HepG2 (cell line): ENCODE measurements around the gene PLN. TPM values are rescaled to one million over a fixed set of nuclear protein-coding genes. Genes with fewer than 3 reads are reported as not detected.

Source experiments
- ATAC-seq: fragments of 200-7000 bp; cut with Tn5 transposase; 3 replicates; pipeline ENCODE4 v1.9.1; 2020; ENCODE audit warnings: mild to moderate bottlenecking, moderate library complexity
- BruUV-seq: library from RNA; stranded (reverse); fragments of 400-500 nt; replicated peaks from 2 replicates; lab custom pipeline; 2021; lab: Mats Ljungman, UMichigan
- CTCF ChIA-PET: fragments of 300-600 bp; formaldehyde crosslinking; extraction: SDS; loops from one replicate; lab custom pipeline; 2021; ENCODE audit warnings: low total read pairs, inconsistent platforms, low intra/inter-chr PET ratio; lab: Yijun Ruan, JAX
- POLR2A ChIA-PET: fragments of 350-600 bp; sonication (Branson Sonifier 250); formaldehyde crosslinking; loops from one replicate; lab custom pipeline; 2020; ENCODE audit warnings: antibody characterized with exemption, inconsistent platforms; lab: Yijun Ruan, JAX
- DNase-seq: peaks from one replicate; pipeline ENCODE4 v3.0.0-alpha.2; 2015; ENCODE audit warnings: low spot score
- FAIRE-seq: peaks from 3 replicates; lab custom pipeline; 2011; peaks lifted over from hg19 to GRCh38; lab: Jason Lieb, UNC
- H2AFZ ChIP-seq: one replicate; pipeline ENCODE4 v1.6.1; 2011; ENCODE audit warnings: low read length, inconsistent platforms
- H3K27ac ChIP-seq: fragments of 300-600 bp; 3 replicates; pipeline ENCODE4 v1.8.0; 2011; ENCODE audit warnings: mixed run types, mild to moderate bottlenecking, mixed read lengths, low read length, inconsistent platforms; ENCODE audit not compliant: insufficient read depth; ENCODE audit errors: extremely low read length
- H3K27me3 ChIP-seq, 2 experiments: fragments of 200-600 bp in 1 of 2; 2 replicates in 1 of 2; 3 replicates in 1 of 2; pipeline versions ENCODE4 v1.6.0 to v1.8.0; 2011; ENCODE audit warnings: low read length in 2 of 2, mild to moderate bottlenecking in 2 of 2, moderate library complexity in 2 of 2, inconsistent platforms in 1 of 2; ENCODE audit not compliant: insufficient read depth in 2 of 2, control insufficient read depth in 1 of 2
- H3K36me3 ChIP-seq, 2 experiments: fragments of 200-600 bp in 1 of 2; replicated peaks in 1 of 2; 2 replicates in 1 of 2; 3 replicates in 1 of 2; pipeline versions ENCODE4 v1.5.1 to v1.8.0; 2011; ENCODE audit warnings: low read length in 2 of 2, inconsistent platforms in 1 of 2; ENCODE audit not compliant: insufficient read depth in 2 of 2, control insufficient read depth in 1 of 2
- H3K4me1 ChIP-seq: 2 replicates; pipeline ENCODE4 v1.5.1; 2012; ENCODE audit warnings: low read length, inconsistent platforms; ENCODE audit not compliant: insufficient read depth
- H3K4me2 ChIP-seq: 2 replicates; pipeline ENCODE4 v1.6.0; 2011; ENCODE audit warnings: low read depth, low read length, inconsistent platforms
- H3K4me3 ChIP-seq, 3 experiments: fragments of 200-600 bp in 1 of 3; sonication (generic), shearing (Covaris generic) in 1 of 3; replicated peaks in 1 of 3; 2 replicates each; pipeline ENCODE4 v1.5.1; 2011 to 2016; ENCODE audit warnings: low read length in 3 of 3, inconsistent platforms in 2 of 3, low read depth in 2 of 3, mild to moderate bottlenecking in 2 of 3, control low read depth in 1 of 3, mixed read lengths in 1 of 3; ENCODE audit not compliant: insufficient read depth in 1 of 3
- H3K79me2 ChIP-seq: one replicate; pipeline ENCODE4 v1.6.1; 2011; ENCODE audit warnings: low read length, inconsistent platforms; ENCODE audit not compliant: insufficient read depth
- H3K9ac ChIP-seq: 2 replicates; pipeline ENCODE4 v1.6.0; 2011; ENCODE audit warnings: mild to moderate bottlenecking, low read depth, low read length, inconsistent platforms; ENCODE audit not compliant: insufficient read depth
- H3K9me3 ChIP-seq: 2 replicates; pipeline ENCODE4 v1.5.1; 2012; ENCODE audit warnings: mild to moderate bottlenecking, low read length
- H4K20me1 ChIP-seq: 2 replicates; pipeline ENCODE4 v1.6.0; 2011; ENCODE audit warnings: inconsistent platforms, mild to moderate bottlenecking, low read length, moderate library complexity; ENCODE audit not compliant: insufficient read depth
- CEBPB ChIP-seq: IDR thresholded peaks from 2 replicates; pipeline ENCODE4 v1.6.1; 2011; ENCODE audit warnings: low read depth, low read length, improper control_type of control experiment, borderline replicate concordance
- ERF ChIP-seq: IDR thresholded peaks from 2 replicates; pipeline ENCODE4 v1.6.1; 2018; ENCODE audit warnings: missing biosample characterization, missing genetic modification reagents
- HNF4G ChIP-seq, 2 experiments: sonication (generic) in 1 of 2; formaldehyde crosslinking in 1 of 2; IDR thresholded peaks; 2 replicates each; pipeline versions ENCODE4 v1.4.0 to v1.6.1; 2011 to 2020; ENCODE audit warnings: borderline replicate concordance in 2 of 2, low read depth in 2 of 2, mild to moderate bottlenecking in 2 of 2, low read length in 1 of 2, missing genetic modification reagents in 1 of 2, moderate library complexity in 1 of 2
- MAFF ChIP-seq: IDR thresholded peaks from 2 replicates; pipeline ENCODE4 v1.6.1; 2011; ENCODE audit warnings: low read depth, low read length, improper control_type of control experiment
- MAFK ChIP-seq, 2 experiments: IDR thresholded peaks in 1 of 2; conservative IDR thresholded peaks in 1 of 2; 2 replicates each; pipeline ENCODE4 v1.6.1; 2011; ENCODE audit warnings: improper control_type of control experiment in 2 of 2, low read length in 2 of 2
- MEF2D ChIP-seq: sonication (generic); formaldehyde crosslinking; IDR thresholded peaks from 2 replicates; pipeline ENCODE4 v1.5.1; 2020; ENCODE audit warnings: mild to moderate bottlenecking, missing genetic modification reagents
- NR2F2 ChIP-seq: IDR thresholded peaks from 2 replicates; pipeline ENCODE4 v1.6.1; 2012; ENCODE audit warnings: low read depth, inconsistent platforms, borderline replicate concordance
- RXRB ChIP-seq: IDR thresholded peaks from 2 replicates; pipeline ENCODE4 v1.6.1; 2016; ENCODE audit warnings: borderline replicate concordance, missing genetic modification reagents, missing compliant biosample characterization
- STAG1 ChIP-seq: sonication (generic); formaldehyde crosslinking; IDR thresholded peaks from 2 replicates; pipeline ENCODE4 v1.4.0; 2020; ENCODE audit warnings: missing genetic modification reagents
- ZNF501 ChIP-seq: sonication (generic); formaldehyde crosslinking; IDR thresholded peaks from 2 replicates; pipeline ENCODE4 v1.5.1; 2020; ENCODE audit warnings: mild to moderate bottlenecking, moderate library complexity, missing genetic modification reagents
- ZNF607 ChIP-seq: sonication (generic); formaldehyde crosslinking; IDR thresholded peaks from 2 replicates; pipeline ENCODE4 v1.5.1; 2020; ENCODE audit warnings: missing genetic modification reagents, mild to moderate bottlenecking, borderline replicate concordance
- ZNF678 ChIP-seq: sonication (generic); formaldehyde crosslinking; IDR thresholded peaks from 2 replicates; pipeline ENCODE4 v1.4.0; 2020; ENCODE audit warnings: mild to moderate bottlenecking, missing genetic modification reagents
- ZSCAN21 ChIP-seq: sonication (generic); formaldehyde crosslinking; IDR thresholded peaks from 2 replicates; pipeline ENCODE4 v1.8.0; 2022; ENCODE audit warnings: mild to moderate bottlenecking, missing genetic modification reagents, moderate library complexity, borderline replicate concordance
- WGBS: methylation state at CpG from one replicate; pipeline ENCODE4 v1.1.6; 2017; ENCODE audit warnings: low lambda C conversion rate; 5-methylcytosine and 5-hydroxymethylcytosine counted together
- in situ Hi-C: cut with HindIII; loops from 2 replicates; pipeline ENCODE4 v1.10.0; 2017; ENCODE audit warnings: low pct_unique_long_range_greater_than_20kb; ENCODE audit not compliant: extremely low pct_ligation_motif_present
- intact Hi-C: fragments of 100-400 bp; cut with micrococcal nuclease; formaldehyde crosslinking; loops from one replicate; pipeline ENCODE4 v1.10.0; 2022; ENCODE audit not compliant: unreplicated experiment
- polyA plus RNA-seq, 8 experiments: library from polyadenylated mRNA; depleted of rRNA in 3 of 8; stranded (reverse) in 7 of 8; unstranded in 1 of 8; fragments of >200 nt; fragmentation: Illumina TruSeq in 4 of 8; extraction: Trizol in 4 of 8; gene quantifications; 2 replicates each; pipeline versions ENCODE4 v1.2.1 to v1.2.3, GENCODE V29; 2011 to 2016; ENCODE audit warnings: low read depth in 4 of 8, missing spikeins in 1 of 8, mixed read lengths in 1 of 8; ENCODE audit not compliant: insufficient read depth in 1 of 8
- total RNA-seq, 5 experiments: library from RNA; depleted of rRNA; stranded (reverse); fragments of >200 nt; fragmentation: Illumina TruSeq; extraction: Trizol; gene quantifications; 2 replicates each; pipeline ENCODE4 v1.2.3, GENCODE V29; 2016; ENCODE audit warnings: low read depth in 1 of 5
- TF ChIP-seq, protein P1 (sequence below): sonication (generic); formaldehyde crosslinking; IDR thresholded peaks from 2 replicates; pipeline ENCODE4 v1.5.0; 2020; ENCODE audit warnings: mild to moderate bottlenecking, missing genetic modification reagents, moderate library complexity
- TF ChIP-seq, protein P2 (sequence below): sonication (generic); formaldehyde crosslinking; IDR thresholded peaks from 2 replicates; pipeline ENCODE4 v1.4.0; 2020; ENCODE audit warnings: missing genetic modification reagents, mild to moderate bottlenecking, borderline replicate concordance
- TF ChIP-seq, protein P3 (sequence below), 2 experiments: sonication (generic) in 1 of 2; formaldehyde crosslinking in 1 of 2; IDR thresholded peaks; 2 replicates each; pipeline versions ENCODE4 v1.4.0 to v1.6.1; 2018 to 2020; ENCODE audit warnings: missing genetic modification reagents in 2 of 2, borderline replicate concordance in 1 of 2, low read depth in 1 of 2, mild to moderate bottlenecking in 1 of 2, missing biosample characterization in 1 of 2

PLN gene
- total and polyA plus RNA-seq, 2 of the 13 experiments (the other 11 are each of a cell fraction or from before 2014, with no cell fraction given) = not detected

DNA sequence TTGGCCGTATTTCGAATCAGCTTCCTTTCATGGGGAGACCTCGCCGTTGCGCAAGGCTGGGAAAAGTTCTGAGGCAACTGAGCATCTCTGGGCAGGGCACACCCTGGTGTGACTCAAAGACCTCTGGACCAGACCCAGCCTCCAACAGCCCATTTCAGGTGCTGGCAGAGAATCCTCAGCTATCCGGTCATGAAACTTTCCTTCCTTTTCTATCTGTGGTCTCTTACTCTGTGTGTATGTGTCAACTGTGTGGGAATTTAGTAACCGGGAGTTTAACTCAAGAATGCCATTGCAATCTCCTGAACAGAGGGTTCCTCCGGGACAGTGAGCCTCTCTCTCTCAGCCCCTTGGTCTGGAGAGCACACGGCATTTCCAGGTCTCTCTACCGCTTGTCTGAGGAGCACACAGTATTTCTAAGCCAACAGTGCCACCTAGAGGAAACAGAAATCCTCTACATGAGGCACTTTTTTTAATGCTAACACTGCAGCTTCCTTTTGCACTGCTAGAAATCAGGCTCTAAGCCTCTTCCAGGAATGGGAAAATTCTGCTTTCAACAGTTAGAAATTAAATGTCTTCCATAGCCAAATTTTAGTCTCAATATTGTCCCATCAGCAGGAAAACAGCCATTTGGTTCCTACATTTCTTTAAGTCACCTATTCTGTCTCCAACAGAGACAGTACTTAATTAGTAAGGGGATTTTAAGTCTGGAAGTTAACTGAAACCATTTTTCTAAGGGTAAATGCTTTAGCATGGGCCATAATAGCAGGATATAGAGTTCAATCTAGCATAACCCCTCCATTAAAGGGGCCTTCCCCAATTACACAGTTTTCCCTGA is 32.7 kb downstream of the PLN start:
- no peak overlapping the region for H3K4me2 ChIP-seq
- peak; percentile 89 for TF ChIP-seq STAG1 (CRISPR knock-in tag)
- TF ChIP-seq MAFF = peak; percentile 61
- TF ChIP-seq, protein P1, sequence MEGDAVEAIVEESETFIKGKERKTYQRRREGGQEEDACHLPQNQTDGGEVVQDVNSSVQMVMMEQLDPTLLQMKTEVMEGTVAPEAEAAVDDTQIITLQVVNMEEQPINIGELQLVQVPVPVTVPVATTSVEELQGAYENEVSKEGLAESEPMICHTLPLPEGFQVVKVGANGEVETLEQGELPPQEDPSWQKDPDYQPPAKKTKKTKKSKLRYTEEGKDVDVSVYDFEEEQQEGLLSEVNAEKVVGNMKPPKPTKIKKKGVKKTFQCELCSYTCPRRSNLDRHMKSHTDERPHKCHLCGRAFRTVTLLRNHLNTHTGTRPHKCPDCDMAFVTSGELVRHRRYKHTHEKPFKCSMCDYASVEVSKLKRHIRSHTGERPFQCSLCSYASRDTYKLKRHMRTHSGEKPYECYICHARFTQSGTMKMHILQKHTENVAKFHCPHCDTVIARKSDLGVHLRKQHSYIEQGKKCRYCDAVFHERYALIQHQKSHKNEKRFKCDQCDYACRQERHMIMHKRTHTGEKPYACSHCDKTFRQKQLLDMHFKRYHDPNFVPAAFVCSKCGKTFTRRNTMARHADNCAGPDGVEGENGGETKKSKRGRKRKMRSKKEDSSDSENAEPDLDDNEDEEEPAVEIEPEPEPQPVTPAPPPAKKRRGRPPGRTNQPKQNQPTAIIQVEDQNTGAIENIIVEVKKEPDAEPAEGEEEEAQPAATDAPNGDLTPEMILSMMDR (CRISPR knock-in tag) = peak; percentile 92
- TF ChIP-seq, protein P2, sequence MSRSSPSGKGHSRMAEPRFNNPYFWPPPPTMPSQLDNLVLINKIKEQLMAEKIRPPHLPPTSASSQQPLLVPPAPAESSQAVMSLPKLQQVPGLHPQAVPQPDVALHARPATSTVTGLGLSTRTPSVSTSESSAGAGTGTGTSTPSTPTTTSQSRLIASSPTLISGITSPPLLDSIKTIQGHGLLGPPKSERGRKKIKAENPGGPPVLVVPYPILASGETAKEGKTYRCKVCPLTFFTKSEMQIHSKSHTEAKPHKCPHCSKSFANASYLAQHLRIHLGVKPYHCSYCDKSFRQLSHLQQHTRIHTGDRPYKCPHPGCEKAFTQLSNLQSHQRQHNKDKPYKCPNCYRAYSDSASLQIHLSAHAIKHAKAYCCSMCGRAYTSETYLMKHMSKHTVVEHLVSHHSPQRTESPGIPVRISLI (CRISPR knock-in tag) = peak; percentile 52; the same call in 1 of the 2 replicates
- TF ChIP-seq CEBPB = peak; percentile 68
- no peak for TF ChIP-seq NR2F2
- peak; percentile 65; the same call in 1 of the 2 replicates for TF ChIP-seq ZNF501
- TF ChIP-seq ZSCAN21 (CRISPR knock-in tag) = no peak
- 0 out of 2 replicates have a peak, but pooled peaks have one; percentile 25 for TF ChIP-seq RXRB (CRISPR knock-in tag)
- 0 out of 2 replicates have a peak, but pooled peaks have one; percentile 22 for TF ChIP-seq MEF2D
- TF ChIP-seq, protein P3, sequence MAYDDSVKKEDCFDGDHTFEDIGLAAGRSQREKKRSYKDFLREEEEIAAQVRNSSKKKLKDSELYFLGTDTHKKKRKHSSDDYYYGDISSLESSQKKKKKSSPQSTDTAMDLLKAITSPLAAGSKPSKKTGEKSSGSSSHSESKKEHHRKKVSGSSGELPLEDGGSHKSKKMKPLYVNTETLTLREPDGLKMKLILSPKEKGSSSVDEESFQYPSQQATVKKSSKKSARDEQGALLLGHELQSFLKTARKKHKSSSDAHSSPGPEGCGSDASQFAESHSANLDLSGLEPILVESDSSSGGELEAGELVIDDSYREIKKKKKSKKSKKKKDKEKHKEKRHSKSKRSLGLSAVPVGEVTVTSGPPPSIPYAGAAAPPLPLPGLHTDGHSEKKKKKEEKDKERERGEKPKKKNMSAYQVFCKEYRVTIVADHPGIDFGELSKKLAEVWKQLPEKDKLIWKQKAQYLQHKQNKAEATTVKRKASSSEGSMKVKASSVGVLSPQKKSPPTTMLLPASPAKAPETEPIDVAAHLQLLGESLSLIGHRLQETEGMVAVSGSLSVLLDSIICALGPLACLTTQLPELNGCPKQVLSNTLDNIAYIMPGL (CRISPR knock-in tag; IDR thresholded peaks at IDR 0.05; ENCODE audit: borderline replicate concordance in 1 of 2, low read depth in 1 of 2) = peak in 1 of 2 experiments; percentile 23; a peak in 2 of 4 replicates
- TF ChIP-seq MAFK (conservative IDR thresholded peaks at IDR 0.05 in 1 of 2, IDR thresholded peaks at IDR 0.05 in 1 of 2; ENCODE audit: low read length in 2 of 2) = peak; percentile 45 to 64
- TF ChIP-seq ZNF607 = 0 out of 2 replicates have a peak, but pooled peaks have one; percentile 29
- peak; percentile 21; the same call in 1 of the 2 replicates for TF ChIP-seq ERF (CRISPR knock-in tag)
- no peak for TF ChIP-seq ZNF678 (CRISPR knock-in tag)
- TF ChIP-seq HNF4G (IDR thresholded peaks at IDR 0.05; ENCODE audit: borderline replicate concordance, low read depth, low read length) = no peak
- no peak for TF ChIP-seq HNF4G (CRISPR knock-in tag; IDR thresholded peaks at IDR 0.05; ENCODE audit: borderline replicate concordance, low read depth)

More for the DNA sequence above, 32.7 kb downstream of the PLN start:
- CTCF ChIA-PET = interaction anchor here (0.6 to 2.0 kb wide), 4 partner anchors 172 to 740 kb away, joined by 3 to 25 read pairs (median 12); no protein-coding TSS in a partner anchor
- in situ Hi-C loops (loop anchor here (25.0 kb wide), 2 partner anchors 594 to 744 kb away; no protein-coding TSS in a partner anchor), intact Hi-C loops (loop anchor here (1.0 to 10.0 kb wide), 4 partner anchors 16 to 1126 kb away; no protein-coding TSS in a partner anchor)
- H3K9ac ChIP-seq = no peak overlapping the region
- no TSS peak for BruUV-seq
- DNase-seq (peak; percentile 75), FAIRE-seq (peak; percentile 98), ATAC-seq (peak; percentile 97)
- no peak overlapping the region for H3K4me3 ChIP-seq
- H3K9me3 ChIP-seq = peaks cover 10% of the 10 kb centered on the region; the same call in 1 of the 2 replicates
- no peaks in the 10 kb centered on the region; a peak in 1 of 5 replicates for H3K27me3 ChIP-seq
- H3K79me2 ChIP-seq = no peaks in the 10 kb centered on the region
- POLR2A ChIA-PET = no interaction called here
- no peaks in the 10 kb centered on the region for H3K36me3 ChIP-seq
- H4K20me1 ChIP-seq = no peaks in the 10 kb centered on the region
- no peaks in the 10 kb centered on the region for H3K4me1 ChIP-seq
- WGBS = 42% methylated on average over 10 of the region's 10 CpGs
- H2AFZ ChIP-seq = no peak overlapping the region
- H3K27ac ChIP-seq = no peak overlapping the region
